ENCODE measurements around the gene MAPK10.
"Not testable (repeated sequence)": the region's sequence is repeated elsewhere in the genome, so short reads cannot be mapped to it uniquely, and the experiment has no call there.

The MAPK10 gene

DNA sequence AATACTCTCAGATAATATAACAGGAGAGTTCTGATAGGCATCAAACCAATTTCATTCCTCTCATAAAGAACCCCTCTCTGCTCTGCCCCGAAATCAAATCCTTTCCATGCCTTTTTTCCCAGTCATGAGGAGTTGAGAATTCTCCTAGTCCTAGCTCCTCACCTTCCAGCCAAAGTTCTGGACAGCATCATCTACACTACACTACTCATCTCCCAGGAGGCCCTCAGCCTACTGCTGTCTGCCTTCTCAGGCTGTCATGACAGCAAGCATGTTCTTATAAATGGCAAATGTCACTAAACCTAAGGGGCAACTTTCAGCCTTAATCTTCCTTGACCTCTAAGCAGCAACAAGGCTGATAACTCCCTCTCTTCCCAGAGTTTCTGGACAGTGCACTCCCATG lies 26.6 kb downstream of the MAPK10 start:
- no peak overlapping the region for H3K4me3 ChIP-seq
- TF ChIP-seq POLR2AphosphoS5 (IDR thresholded peaks at IDR 0.05; ENCODE audit: borderline replicate concordance, low read depth, low read length) (no peak), EZH2 (IDR thresholded peaks at IDR 0.05) (no peak), FOXP2 (optimal IDR thresholded peaks at IDR 0.05; ENCODE audit: control extremely low read depth, extremely low read length, insufficient read depth) (no peak)
- no peak for DNase-seq (ENCODE audit: low read depth, low spot score)
- no peaks in the 10 kb centered on the region for H3K36me3 ChIP-seq (ENCODE audit: insufficient read depth, low read length)
- H3K9ac ChIP-seq (ENCODE audit: insufficient read length): no peak overlapping the region
- H3K9me3 ChIP-seq (ENCODE audit: low read depth, low read length): no peaks in the 10 kb centered on the region
- H3K27ac ChIP-seq: no peak overlapping the region

DNA sequence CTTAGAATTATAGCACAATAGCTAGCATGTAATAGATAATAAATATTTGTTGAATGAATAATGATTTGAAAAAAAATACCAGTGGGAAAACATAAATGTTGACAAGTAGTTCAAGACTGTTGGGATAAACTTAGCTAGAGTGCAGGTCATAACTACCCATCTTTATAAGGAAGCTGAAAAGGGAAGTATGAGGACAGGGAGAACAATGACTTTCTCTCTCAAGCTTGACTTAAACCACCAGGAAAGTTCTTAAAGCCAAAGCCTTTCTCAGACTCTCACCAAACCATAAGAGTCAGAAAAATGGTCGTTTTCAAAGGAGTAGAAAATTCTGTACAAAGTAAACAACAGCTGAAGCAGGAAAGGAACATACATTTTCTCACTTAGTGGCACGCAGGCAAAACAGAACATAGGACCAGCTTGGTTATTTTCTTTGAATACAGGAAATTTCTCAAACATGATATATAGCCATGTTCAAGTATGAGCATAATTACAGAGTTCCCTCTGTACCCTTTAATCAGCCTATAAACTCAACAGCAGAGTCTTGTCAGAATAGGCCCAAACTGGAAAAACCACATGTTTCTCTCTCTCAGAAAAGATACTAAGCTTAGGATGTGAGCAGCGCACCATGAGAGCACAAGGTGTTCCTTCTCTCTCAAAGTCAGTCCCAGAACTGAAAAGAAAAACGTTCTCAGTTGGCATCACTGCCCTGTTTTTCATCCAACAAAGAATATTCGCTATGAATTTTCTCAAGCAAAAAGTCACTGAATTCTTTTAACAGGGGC lies 28.7 kb downstream of the MAPK10 start:
- TF ChIP-seq FOXP2 (optimal IDR thresholded peaks at IDR 0.05; ENCODE audit: control extremely low read depth, extremely low read length, insufficient read depth) (no peak), EZH2 (IDR thresholded peaks at IDR 0.05) (no peak), POLR2AphosphoS5 (IDR thresholded peaks at IDR 0.05; ENCODE audit: borderline replicate concordance, low read depth, low read length) (no peak)
- Histone ChIP-seq H3K36me3 (ENCODE audit: insufficient read depth, low read length) (no peaks in the 10 kb centered on the region), H3K27ac (no peak overlapping the region; the same call in 1 of the 2 replicates), H3K4me3 (no peak overlapping the region), H3K9ac (ENCODE audit: insufficient read length) (no peak overlapping the region), H3K9me3 (ENCODE audit: low read depth, low read length) (no peaks in the 10 kb centered on the region)
- DNase-seq (ENCODE audit: low read depth, low spot score): no peak

DNA sequence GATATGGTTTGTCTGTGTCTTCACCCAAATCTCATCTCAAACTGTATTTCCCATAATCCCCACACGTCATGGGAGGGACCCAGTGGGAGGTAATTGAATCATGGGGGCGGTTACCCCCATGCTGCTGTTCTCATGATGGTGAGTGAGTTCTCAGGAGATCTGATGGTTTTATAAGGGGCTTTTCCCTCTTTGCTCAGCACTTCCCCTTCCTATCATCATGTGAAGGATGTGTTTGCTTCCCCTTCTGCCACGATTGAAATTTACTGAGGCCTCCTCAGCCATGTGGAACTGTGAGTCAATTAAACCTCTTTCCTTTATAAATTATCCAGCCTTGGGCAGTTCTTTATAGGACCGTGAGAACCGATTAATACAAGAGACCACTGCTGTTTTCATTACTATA lies 29.4 kb downstream of the MAPK10 start:
- not testable (repeated sequence) for H3K9ac ChIP-seq (ENCODE audit: insufficient read length); H3K27ac ChIP-seq; DNase-seq (ENCODE audit: low read depth, low spot score); H3K9me3 ChIP-seq (ENCODE audit: low read depth, low read length); H3K4me3 ChIP-seq; H3K36me3 ChIP-seq (ENCODE audit: insufficient read depth, low read length)

DNA sequence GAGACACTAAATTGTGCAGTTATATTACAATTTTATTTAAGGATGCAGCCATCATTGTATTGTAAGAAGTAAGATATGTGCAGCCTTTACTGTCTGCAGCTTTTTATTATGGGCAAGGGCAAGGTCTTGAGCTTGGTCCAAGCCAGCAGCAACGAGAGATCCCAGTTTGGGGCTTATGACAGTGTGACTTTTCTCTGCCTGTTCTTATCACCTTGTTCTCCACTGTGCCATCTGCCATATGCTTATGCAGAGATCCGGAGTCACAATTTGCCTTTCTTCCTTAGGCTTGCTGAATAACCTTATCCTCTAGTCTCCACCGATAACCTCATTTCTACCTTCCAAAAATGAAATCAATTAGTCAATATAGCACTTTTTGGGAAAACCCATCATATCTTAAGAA lies 30.4 kb downstream of the MAPK10 start:
- Histone ChIP-seq H3K27ac (no peak overlapping the region), H3K9me3 (ENCODE audit: low read depth, low read length) (no peaks in the 10 kb centered on the region), H3K4me3 (no peak overlapping the region), H3K9ac (ENCODE audit: insufficient read length) (no peak overlapping the region), H3K36me3 (ENCODE audit: insufficient read depth, low read length) (no peaks in the 10 kb centered on the region)
- no peak for TF ChIP-seq FOXP2 (optimal IDR thresholded peaks at IDR 0.05; ENCODE audit: control extremely low read depth, extremely low read length, insufficient read depth)
- no peak for TF ChIP-seq EZH2 (IDR thresholded peaks at IDR 0.05)
- TF ChIP-seq POLR2AphosphoS5 (IDR thresholded peaks at IDR 0.05; ENCODE audit: borderline replicate concordance, low read depth, low read length): no peak
- no peak for DNase-seq (ENCODE audit: low read depth, low spot score)

DNA sequence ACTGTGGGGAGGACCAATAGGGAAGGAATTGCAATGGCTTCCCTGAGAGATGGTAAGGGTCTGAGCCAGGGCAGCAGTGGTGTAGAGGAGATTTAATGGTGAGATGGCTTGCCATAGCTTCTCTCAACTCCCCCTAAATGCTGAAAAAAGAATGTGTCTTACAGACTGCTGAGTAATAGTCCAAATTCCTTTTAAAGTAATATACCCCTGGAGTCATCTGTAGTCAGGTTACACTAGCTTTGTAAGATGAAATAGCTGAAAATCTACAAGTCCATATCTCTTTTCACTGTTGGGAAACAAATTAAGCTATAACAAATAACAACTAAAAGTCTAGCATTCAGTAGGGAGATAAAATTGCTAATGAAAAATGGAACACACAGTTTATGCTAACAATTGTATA lies 33.5 kb downstream of the MAPK10 start:
- no peak for DNase-seq (ENCODE audit: low read depth, low spot score)
- no peak overlapping the region for H3K4me3 ChIP-seq

DNA sequence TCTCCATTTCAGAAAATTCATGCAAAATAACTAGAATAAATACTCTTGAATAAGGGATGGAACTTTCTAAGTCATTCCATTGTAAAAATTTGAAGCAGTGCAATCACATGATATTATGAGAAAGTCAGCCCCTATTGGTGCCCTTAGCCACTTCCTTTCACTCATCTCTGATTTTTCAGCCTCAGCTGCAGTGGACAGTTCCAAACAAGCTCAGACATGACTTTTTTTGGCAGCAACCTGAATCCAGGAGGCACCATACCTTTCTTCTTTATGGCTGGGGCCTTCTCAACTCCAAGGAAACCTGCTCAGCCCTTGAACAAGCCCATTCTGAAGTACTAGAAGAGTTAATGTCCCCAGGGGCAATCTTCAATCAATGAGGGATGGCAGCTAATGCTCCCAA lies 40.5 kb downstream of the MAPK10 start:
- Histone ChIP-seq H3K4me3 (no peak overlapping the region), H3K9ac (ENCODE audit: insufficient read length) (no peak overlapping the region), H3K9me3 (ENCODE audit: low read depth, low read length) (no peaks in the 10 kb centered on the region), H3K36me3 (ENCODE audit: insufficient read depth, low read length) (no peaks in the 10 kb centered on the region), H3K27ac (no peak overlapping the region)
- no peak for TF ChIP-seq EZH2 (IDR thresholded peaks at IDR 0.05)
- no peak for TF ChIP-seq POLR2AphosphoS5 (IDR thresholded peaks at IDR 0.05; ENCODE audit: borderline replicate concordance, low read depth, low read length)
- no peak for TF ChIP-seq FOXP2 (optimal IDR thresholded peaks at IDR 0.05; ENCODE audit: control extremely low read depth, extremely low read length, insufficient read depth)
- DNase-seq (ENCODE audit: low read depth, low spot score): no peak

More for the DNA sequence above, 33.5 kb downstream of the MAPK10 start:
- Histone ChIP-seq H3K27ac (no peak overlapping the region), H3K9ac (ENCODE audit: insufficient read length) (no peak overlapping the region), H3K36me3 (ENCODE audit: insufficient read depth, low read length) (no peaks in the 10 kb centered on the region), H3K9me3 (ENCODE audit: low read depth, low read length) (no peaks in the 10 kb centered on the region)
- no peak for TF ChIP-seq FOXP2 (optimal IDR thresholded peaks at IDR 0.05; ENCODE audit: control extremely low read depth, extremely low read length, insufficient read depth)
- no peak for TF ChIP-seq EZH2 (IDR thresholded peaks at IDR 0.05)
- no peak for TF ChIP-seq POLR2AphosphoS5 (IDR thresholded peaks at IDR 0.05; ENCODE audit: borderline replicate concordance, low read depth, low read length)

DNA sequence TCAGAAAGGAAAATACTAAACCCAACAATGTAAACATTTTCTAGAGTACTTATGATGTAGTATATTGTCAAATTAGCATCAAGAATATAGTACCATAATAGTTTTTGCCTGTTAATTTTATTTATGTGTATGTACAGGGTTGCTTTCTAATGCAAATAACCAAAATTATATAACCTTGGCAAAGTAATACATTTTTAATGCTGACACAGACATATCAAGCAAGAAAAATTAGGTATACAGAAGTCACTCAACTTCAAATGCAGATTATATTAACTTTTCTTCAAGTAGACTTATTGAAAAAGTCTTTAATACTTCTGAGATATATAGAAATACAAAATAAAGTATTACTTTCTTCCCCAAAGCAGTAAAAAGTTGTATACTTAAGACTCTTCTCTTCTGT lies 44.3 kb downstream of the MAPK10 start:
- H3K9me3 ChIP-seq (ENCODE audit: low read depth, low read length): no peaks in the 10 kb centered on the region
- H3K9ac ChIP-seq (ENCODE audit: insufficient read length): no peak overlapping the region
- TF ChIP-seq EZH2 (IDR thresholded peaks at IDR 0.05): no peak
- TF ChIP-seq FOXP2 (optimal IDR thresholded peaks at IDR 0.05; ENCODE audit: control extremely low read depth, extremely low read length, insufficient read depth): no peak
- no peak for TF ChIP-seq POLR2AphosphoS5 (IDR thresholded peaks at IDR 0.05; ENCODE audit: borderline replicate concordance, low read depth, low read length)
- no peak overlapping the region for H3K4me3 ChIP-seq
- H3K36me3 ChIP-seq (ENCODE audit: insufficient read depth, low read length): no peaks in the 10 kb centered on the region
- no peak for DNase-seq (ENCODE audit: low read depth, low spot score)
- no peak overlapping the region for H3K27ac ChIP-seq

DNA sequence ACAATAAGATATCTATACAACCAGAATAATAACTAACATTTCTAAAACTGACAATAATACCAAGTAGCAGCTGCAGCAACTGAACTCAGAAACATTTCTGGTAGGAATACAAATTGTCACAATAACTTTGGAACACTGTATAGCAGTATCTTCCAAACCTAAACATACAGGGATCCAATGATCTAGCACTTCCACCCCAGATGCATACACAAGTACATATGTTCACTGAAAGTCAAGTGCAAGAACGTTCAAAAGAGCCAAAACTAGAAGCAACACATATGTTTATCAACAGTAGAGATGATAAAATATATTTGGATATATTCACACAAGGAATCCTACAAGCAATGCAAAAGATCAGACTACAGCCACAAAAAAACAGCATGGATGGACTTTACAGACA lies 46.2 kb downstream of the MAPK10 start:
- H3K9me3 ChIP-seq (ENCODE audit: low read depth, low read length): no peaks in the 10 kb centered on the region
- no peak for DNase-seq (ENCODE audit: low read depth, low spot score)
- H3K36me3 ChIP-seq (ENCODE audit: insufficient read depth, low read length): no peaks in the 10 kb centered on the region
- no peak overlapping the region for H3K9ac ChIP-seq (ENCODE audit: insufficient read length)
- TF ChIP-seq FOXP2 (optimal IDR thresholded peaks at IDR 0.05; ENCODE audit: control extremely low read depth, extremely low read length, insufficient read depth) (no peak), POLR2AphosphoS5 (IDR thresholded peaks at IDR 0.05; ENCODE audit: borderline replicate concordance, low read depth, low read length) (no peak), EZH2 (IDR thresholded peaks at IDR 0.05) (no peak)
- H3K4me3 ChIP-seq: no peak overlapping the region
- H3K27ac ChIP-seq: no peak overlapping the region

DNA sequence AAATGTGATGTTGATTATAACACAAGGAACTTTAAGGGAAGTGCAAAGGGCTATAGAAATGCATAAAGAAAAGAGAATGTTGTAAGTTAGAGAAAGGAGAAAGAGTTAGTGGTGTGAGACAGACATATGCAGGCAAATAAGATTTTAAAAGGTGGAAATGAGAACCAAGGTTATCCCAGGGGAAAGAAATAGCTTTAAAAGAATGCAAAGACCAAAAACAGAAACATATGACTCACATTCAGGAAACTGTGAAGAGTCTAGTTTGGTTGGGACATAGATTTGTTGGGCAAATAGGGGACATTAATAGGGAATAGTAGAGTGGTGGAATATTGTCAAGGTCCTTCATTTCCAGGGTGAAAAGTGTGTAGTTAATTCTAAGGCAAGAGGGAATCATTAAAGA lies 52.4 kb downstream of the MAPK10 start:
- TF ChIP-seq FOXP2 (optimal IDR thresholded peaks at IDR 0.05; ENCODE audit: control extremely low read depth, extremely low read length, insufficient read depth): no peak
- no peak for TF ChIP-seq EZH2 (IDR thresholded peaks at IDR 0.05)
- no peak for TF ChIP-seq POLR2AphosphoS5 (IDR thresholded peaks at IDR 0.05; ENCODE audit: borderline replicate concordance, low read depth, low read length)
- no peak for DNase-seq (ENCODE audit: low read depth, low spot score)
- no peak overlapping the region for H3K4me3 ChIP-seq
- no peak overlapping the region for H3K9ac ChIP-seq (ENCODE audit: insufficient read length)
- H3K36me3 ChIP-seq (ENCODE audit: insufficient read depth, low read length): no peaks in the 10 kb centered on the region
- peaks cover 5% of the 10 kb centered on the region; the same call in 1 of the 2 replicates for H3K9me3 ChIP-seq (ENCODE audit: low read depth, low read length)
- no peak overlapping the region for H3K27ac ChIP-seq

All from SK-N-MC (cell line).